ENCODE data around the gene CYB5RL.

- TF ChIP-seq CTCF (IDR thresholded peaks at IDR 0.05; ENCODE audit: poor library complexity) (no peak), EZH2 (IDR thresholded peaks at IDR 0.05; ENCODE audit: borderline replicate concordance) (no peak)
Observed at GRCh38 chr1:54239631-54240031, 39.8 kb upstream of the CYB5RL start.
